CD4-positive, alpha-beta T cell (primary cell): Measurements from ENCODE around the gene GSK3A. TPM values are rescaled to one million over a fixed set of nuclear protein-coding genes. Genes with fewer than 3 reads are reported as not detected.

Experiments
- ATAC-seq: fragments of 200-7000 bp; cut with Tn5 transposase; one replicate; pipeline ENCODE4 v1.10.0; 2022; ENCODE audit warnings: mild to moderate bottlenecking; ENCODE audit not compliant: poor library complexity
- CTCF ChIA-PET: fragments of 350-600 bp; sonication (Branson Sonifier 250); formaldehyde crosslinking; loops from one replicate; lab custom pipeline; 2021; ENCODE audit warnings: antibody characterized with exemption, inconsistent platforms; lab: Charles Lee
- POLR2A ChIA-PET: fragments of 350-600 bp; sonication (Branson Sonifier 250); formaldehyde crosslinking; loops from one replicate; lab custom pipeline; 2021; ENCODE audit warnings: antibody characterized with exemption, inconsistent platforms; lab: Charles Lee
- DNase-seq, 14 experiments: peaks; one replicate each; pipeline ENCODE4 v3.0.0-alpha.2; 2013 to 2020; ENCODE audit warnings: mixed read lengths in 2 of 14
- H3K27ac ChIP-seq, 2 donors: one replicate each; pipeline versions ENCODE4 v1.5.1 to v1.7.0; 2013; ENCODE audit warnings: low read length in 2 of 2, low read depth in 1 of 2, mild to moderate bottlenecking in 1 of 2
- H3K27me3 ChIP-seq, 2 experiments: 1 replicate in 1 of 2; 2 replicates in 1 of 2; pipeline versions ENCODE4 v1.6.1 to v1.7.0; 2013; ENCODE audit warnings: low read length in 2 of 2, control low read depth in 1 of 2, mild to moderate bottlenecking in 1 of 2, moderate library complexity in 1 of 2; ENCODE audit not compliant: insufficient read depth in 2 of 2, control insufficient read depth in 1 of 2
- H3K36me3 ChIP-seq: one replicate; pipeline ENCODE4 v1.6.1; 2013; ENCODE audit warnings: low read length, control low read depth; ENCODE audit not compliant: insufficient read depth
- H3K4me1 ChIP-seq: one replicate; pipeline ENCODE4 v1.6.1; 2013; ENCODE audit warnings: low read length, control low read depth; ENCODE audit not compliant: insufficient read depth
- H3K4me3 ChIP-seq: one replicate; pipeline ENCODE4 v1.5.1; 2013; ENCODE audit warnings: mild to moderate bottlenecking, low read length, moderate library complexity
- H3K9me3 ChIP-seq, 2 experiments: 1 replicate in 1 of 2; 2 replicates in 1 of 2; pipeline versions ENCODE4 v1.6.1 to v1.7.0; 2013; ENCODE audit warnings: low read length in 2 of 2, mild to moderate bottlenecking in 2 of 2, control low read depth in 1 of 2, moderate library complexity in 1 of 2; ENCODE audit not compliant: control insufficient read depth in 1 of 2, insufficient read depth in 1 of 2
- H3K27ac Mint-ChIP-seq: one replicate; pipeline ENCODE4 v1.8.0; 2020; ENCODE audit warnings: mixed read lengths
- H3K27me3 Mint-ChIP-seq: one replicate; pipeline ENCODE4 v1.8.0; 2021; ENCODE audit warnings: mixed read lengths
- H3K36me3 Mint-ChIP-seq: one replicate; pipeline ENCODE4 v1.8.0; 2021; ENCODE audit warnings: low read depth, mixed read lengths
- H3K4me1 Mint-ChIP-seq: one replicate; pipeline ENCODE4 v1.8.0; 2021; ENCODE audit warnings: low read depth, mixed read lengths
- H3K4me3 Mint-ChIP-seq: one replicate; pipeline ENCODE4 v1.8.0; 2020; ENCODE audit warnings: mild to moderate bottlenecking, mixed read lengths
- H3K9me3 Mint-ChIP-seq: one replicate; pipeline ENCODE4 v1.8.0; 2020; ENCODE audit warnings: mixed read lengths
- intact Hi-C, 2 experiments: fragments of 100-400 bp; cut with DNase I in 1 of 2; cut with micrococcal nuclease in 1 of 2; formaldehyde crosslinking; loops; one replicate each; pipeline versions ENCODE4 v1.15.1 to v1.9.0; 2023 to 2025; cut with DNase I, micrococcal nuclease
- total RNA-seq, 174 experiments: library from RNA in 2 of 174; stranded (reverse) in 2 of 174; gene quantifications; one replicate each; pipeline ENCODE4 v1.2.3 and lab custom pipeline; 2021 to 2026
- TF ChIP-seq, protein P1 (sequence below): fragments of 200-600 bp; IDR thresholded peaks from one replicate; pipeline ENCODE4 v1.8.0; 2022; ENCODE audit warnings: antibody characterized with exemption, mild to moderate bottlenecking

Gene GSK3A
- total RNA-seq, 2 experiments from 2014 or later: 13.6 to 13.9 TPM

DNA sequence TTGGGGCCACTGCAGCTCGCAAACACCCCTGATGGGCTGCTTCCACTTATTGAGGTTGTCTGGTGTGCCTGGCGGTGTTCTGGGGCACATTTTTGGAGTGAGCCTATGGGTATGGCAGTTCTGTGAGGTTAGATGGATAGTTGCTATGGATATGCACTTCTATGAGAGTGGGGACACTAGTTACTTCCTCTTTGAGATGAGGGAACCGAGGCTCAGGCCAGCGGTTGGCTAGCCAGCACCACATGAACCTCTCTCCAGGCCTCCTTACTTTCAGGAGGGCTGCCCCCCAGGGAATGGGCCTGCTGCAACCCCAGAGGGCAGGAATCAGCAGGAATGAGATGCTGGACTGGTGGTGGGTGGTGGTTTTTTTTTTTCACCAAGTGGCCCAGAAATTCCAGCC, 46.0 kb upstream of the GSK3A start:
- ChIA-PET POLR2A (no interaction called here), CTCF (interaction anchor here (1.2 kb wide), 1 partner anchor 111 kb away, joined by 3 read pairs; no protein-coding TSS in a partner anchor)
- no peaks in the 10 kb centered on the region for H3K9me3 Mint-ChIP-seq
- H3K27me3 Mint-ChIP-seq: no peaks in the 10 kb centered on the region
- Histone ChIP-seq H3K27ac (no peak overlapping the region), H3K27me3 (no peaks in the 10 kb centered on the region), H3K4me1 (peaks cover 44% of the 10 kb centered on the region), H3K36me3 (peaks cover 64% of the 10 kb centered on the region), H3K4me3 (no peak overlapping the region), H3K9me3 (no peaks in the 10 kb centered on the region)
- intact Hi-C loops: loop anchor here in 1 of 2 experiments (10.0 kb wide), 1 partner anchor 136 kb away; the partner anchor contains the start of gene LIPE
- H3K27ac Mint-ChIP-seq: no peak overlapping the region
- no peak overlapping the region for H3K4me3 Mint-ChIP-seq
- no peak for ATAC-seq
- H3K36me3 Mint-ChIP-seq: peaks cover 62% of the 10 kb centered on the region
- TF ChIP-seq, protein P1, sequence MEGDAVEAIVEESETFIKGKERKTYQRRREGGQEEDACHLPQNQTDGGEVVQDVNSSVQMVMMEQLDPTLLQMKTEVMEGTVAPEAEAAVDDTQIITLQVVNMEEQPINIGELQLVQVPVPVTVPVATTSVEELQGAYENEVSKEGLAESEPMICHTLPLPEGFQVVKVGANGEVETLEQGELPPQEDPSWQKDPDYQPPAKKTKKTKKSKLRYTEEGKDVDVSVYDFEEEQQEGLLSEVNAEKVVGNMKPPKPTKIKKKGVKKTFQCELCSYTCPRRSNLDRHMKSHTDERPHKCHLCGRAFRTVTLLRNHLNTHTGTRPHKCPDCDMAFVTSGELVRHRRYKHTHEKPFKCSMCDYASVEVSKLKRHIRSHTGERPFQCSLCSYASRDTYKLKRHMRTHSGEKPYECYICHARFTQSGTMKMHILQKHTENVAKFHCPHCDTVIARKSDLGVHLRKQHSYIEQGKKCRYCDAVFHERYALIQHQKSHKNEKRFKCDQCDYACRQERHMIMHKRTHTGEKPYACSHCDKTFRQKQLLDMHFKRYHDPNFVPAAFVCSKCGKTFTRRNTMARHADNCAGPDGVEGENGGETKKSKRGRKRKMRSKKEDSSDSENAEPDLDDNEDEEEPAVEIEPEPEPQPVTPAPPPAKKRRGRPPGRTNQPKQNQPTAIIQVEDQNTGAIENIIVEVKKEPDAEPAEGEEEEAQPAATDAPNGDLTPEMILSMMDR: no peak
- no peak for DNase-seq
- peaks cover 24% of the 10 kb centered on the region for H3K4me1 Mint-ChIP-seq

DNA sequence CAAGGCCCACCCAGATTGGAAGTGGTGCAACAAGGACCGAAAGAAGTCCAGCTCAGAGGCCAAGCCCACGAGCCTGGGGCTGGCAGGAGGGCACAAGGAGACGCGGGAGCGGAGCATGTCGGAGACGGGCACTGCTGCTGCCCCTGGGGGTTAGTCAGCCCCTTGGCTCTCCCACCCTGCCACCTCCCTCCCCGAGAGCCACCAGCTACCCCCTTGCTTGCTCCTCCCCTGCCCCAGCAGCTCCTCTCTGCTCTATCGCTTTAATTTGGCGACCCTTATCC, 45.4 kb upstream of the GSK3A start:
- peaks cover 56% of the 10 kb centered on the region for H3K36me3 Mint-ChIP-seq

DNA sequence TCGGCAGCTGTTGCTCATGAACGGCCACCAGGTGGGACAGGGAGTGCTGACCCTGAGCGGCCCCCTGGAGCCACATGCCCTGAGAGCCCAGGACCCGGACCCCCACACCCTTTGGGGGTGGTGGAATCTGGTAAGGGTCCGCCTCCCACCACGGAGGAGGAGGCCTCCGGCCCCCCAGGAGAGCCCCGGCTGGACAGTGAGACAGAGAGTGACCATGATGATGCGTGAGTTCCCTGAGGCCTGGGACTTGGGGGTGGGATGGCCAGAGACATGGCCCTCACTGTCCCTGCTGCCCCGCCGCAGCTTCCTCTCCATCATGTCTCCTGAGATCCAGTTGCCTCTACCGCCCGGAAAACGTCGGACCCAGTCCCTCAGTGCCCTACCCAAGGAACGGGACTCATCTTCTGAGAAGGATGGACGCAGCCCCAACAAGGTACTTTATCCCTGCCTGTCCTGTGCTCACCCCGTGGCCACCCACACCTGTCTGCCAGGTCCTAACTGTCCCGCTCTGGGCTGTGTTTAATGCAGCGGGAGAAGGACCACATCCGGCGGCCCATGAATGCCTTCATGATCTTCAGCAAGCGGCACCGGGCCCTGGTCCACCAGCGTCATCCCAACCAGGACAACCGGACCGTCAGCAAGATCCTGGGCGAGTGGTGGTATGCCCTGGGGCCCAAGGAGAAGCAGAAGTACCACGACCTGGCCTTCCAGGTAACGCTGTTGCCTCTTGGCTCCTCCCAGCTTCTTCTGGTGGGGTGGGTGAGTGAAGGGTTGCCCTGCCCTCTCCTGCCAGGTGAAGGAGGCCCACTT, 44.8 kb upstream of the GSK3A start:
- Histone ChIP-seq H3K36me3 (peaks cover 56% of the 10 kb centered on the region), H3K4me1 (peaks cover 54% of the 10 kb centered on the region), H3K27me3 (no peaks in the 10 kb centered on the region), H3K27ac (no peak overlapping the region), H3K4me3 (no peak overlapping the region), H3K9me3 (no peaks in the 10 kb centered on the region)
- Mint-ChIP-seq H3K36me3 (peaks cover 52% of the 10 kb centered on the region), H3K9me3 (no peaks in the 10 kb centered on the region), H3K27ac (no peak overlapping the region), H3K27me3 (no peaks in the 10 kb centered on the region), H3K4me3 (no peak overlapping the region), H3K4me1 (peaks cover 28% of the 10 kb centered on the region)
- intact Hi-C loops: loop anchor here in 1 of 2 experiments (10.0 kb wide), 1 partner anchor 138 kb away; the partner anchor contains the start of gene LIPE
- CTCF ChIA-PET: no interaction called here
- POLR2A ChIA-PET: no interaction called here
- TF ChIP-seq, protein P1: no peak
- DNase-seq (peak in 1 of 14 experiments; percentile 4), ATAC-seq (no peak)

More for the DNA sequence above, 45.4 kb upstream of the GSK3A start:
- H3K27me3 Mint-ChIP-seq: no peaks in the 10 kb centered on the region
- H3K9me3 Mint-ChIP-seq: no peaks in the 10 kb centered on the region
- Histone ChIP-seq H3K9me3 (no peaks in the 10 kb centered on the region), H3K4me1 (peaks cover 50% of the 10 kb centered on the region), H3K27me3 (no peaks in the 10 kb centered on the region), H3K27ac (no peak overlapping the region), H3K4me3 (no peak overlapping the region), H3K36me3 (peaks cover 61% of the 10 kb centered on the region)
- DNase-seq (no peak), ATAC-seq (no peak)
- intact Hi-C loops: loop anchor here in 1 of 2 experiments (10.0 kb wide), 1 partner anchor 137 kb away; the partner anchor contains the start of gene LIPE
- H3K27ac Mint-ChIP-seq: no peak overlapping the region
- ChIA-PET CTCF (no interaction called here), POLR2A (no interaction called here)
- H3K4me3 Mint-ChIP-seq: no peak overlapping the region
- H3K4me1 Mint-ChIP-seq: peaks cover 24% of the 10 kb centered on the region
- TF ChIP-seq, protein P1: no peak
